ENCODE data around the gene EIF4G3.
"Not testable (repeated sequence)": the region's sequence is repeated elsewhere in the genome, so short reads cannot be mapped to it uniquely, and the experiment has no call there.

The EIF4G3 gene

GRCh38 chr1:21154717-21155116, 22.0 kb downstream of the EIF4G3 start:
- DNase-seq (ENCODE audit: low read depth in 2 of 2), result no peak

GRCh38 chr1:21153388-21153787, 23.3 kb downstream of the EIF4G3 start:
- DNase-seq (ENCODE audit: low read depth in 2 of 2), result no peak

- DNase-seq (ENCODE audit: low read depth in 2 of 2), result no peak
These were observed 24.1 kb downstream of the EIF4G3 start for GRCh38 chr1:21152423-21153100.

GRCh38 chr1:21149855-21150432, 26.8 kb downstream of the EIF4G3 start:
- peak; percentile 95 to 96 for DNase-seq (ENCODE audit: low read depth in 2 of 2)

- no peak for DNase-seq (ENCODE audit: low read depth in 2 of 2)
These were observed 27.3 kb downstream of the EIF4G3 start for GRCh38 chr1:21149430-21149854.

- no peak for DNase-seq (ENCODE audit: low read depth in 2 of 2)
These were observed 32.9 kb downstream of the EIF4G3 start for GRCh38 chr1:21143752-21144151.

- DNase-seq (ENCODE audit: low read depth in 2 of 2), result no peak
These were observed 33.6 kb downstream of the EIF4G3 start for GRCh38 chr1:21143138-21143537.

GRCh38 chr1:21141030-21141429, 35.7 kb downstream of the EIF4G3 start:
- no peak for DNase-seq (ENCODE audit: low read depth in 2 of 2)

GRCh38 chr1:21139601-21140000, 37.1 kb downstream of the EIF4G3 start:
- DNase-seq (ENCODE audit: low read depth in 2 of 2), result no peak

- not testable (repeated sequence) for DNase-seq (ENCODE audit: low read depth in 2 of 2)
These were observed 40.4 kb downstream of the EIF4G3 start for GRCh38 chr1:21136344-21136743.

GRCh38 chr1:21131200-21131599, 45.5 kb downstream of the EIF4G3 start:
- DNase-seq (ENCODE audit: low read depth in 2 of 2), result no peak

GRCh38 chr1:21129407-21129806, 47.3 kb downstream of the EIF4G3 start:
- no peak for DNase-seq (ENCODE audit: low read depth in 2 of 2)

- no peak for DNase-seq (ENCODE audit: low read depth in 2 of 2)
These were observed 50.4 kb downstream of the EIF4G3 start for GRCh38 chr1:21126324-21126723.

GRCh38 chr1:21124846-21125245, 51.9 kb downstream of the EIF4G3 start:
- DNase-seq (ENCODE audit: low read depth in 2 of 2), result peak; percentile 70 to 72

- DNase-seq (ENCODE audit: low read depth in 2 of 2), result no peak
These were observed 53.3 kb downstream of the EIF4G3 start for GRCh38 chr1:21123287-21123948.

GRCh38 chr1:21121764-21122471, 54.8 kb downstream of the EIF4G3 start:
- DNase-seq (ENCODE audit: low read depth in 2 of 2), result no peak

- DNase-seq (ENCODE audit: low read depth in 2 of 2), result no peak
These were observed 58.5 kb downstream of the EIF4G3 start for GRCh38 chr1:21118167-21118566.

GRCh38 chr1:21117597-21118001, 59.1 kb downstream of the EIF4G3 start:
- no peak for DNase-seq (ENCODE audit: low read depth in 2 of 2)

GRCh38 chr1:21117159-21117558, 59.5 kb downstream of the EIF4G3 start:
- DNase-seq (ENCODE audit: low read depth in 2 of 2), result no peak

GRCh38 chr1:21115098-21115760, 61.5 kb downstream of the EIF4G3 start:
- no peak for DNase-seq (ENCODE audit: low read depth in 2 of 2)

- no peak for DNase-seq (ENCODE audit: low read depth in 2 of 2)
These were observed 62.3 kb downstream of the EIF4G3 start for GRCh38 chr1:21114431-21114830.

GRCh38 chr1:21110163-21110562, 66.5 kb downstream of the EIF4G3 start:
- DNase-seq (ENCODE audit: low read depth in 2 of 2), result no peak

All from fibroblast of skin of left quadriceps (primary cell).